GM21381 (cell line): ENCODE measurements around the gene FA2H.
"Not testable (repeated sequence)": the region's sequence is repeated elsewhere in the genome, so short reads cannot be mapped to it uniquely, and the experiment has no call there.

ENCODE experiments used
- ATAC-seq: cut with Tn5 transposase; IDR thresholded peaks from one replicate; pipeline ENCODE4 v1.9.1; 2021; ENCODE audit warnings: mild to moderate bottlenecking, moderate library complexity; ENCODE audit not compliant: unreplicated experiment

Gene FA2H

GRCh38 chr16:74770831-74771526 is 3.6 kb downstream of the FA2H start:
- no peak for ATAC-seq

GRCh38 chr16:74769586-74770190 is 4.9 kb downstream of the FA2H start:
- ATAC-seq: no peak

GRCh38 chr16:74768239-74768638 is 6.4 kb downstream of the FA2H start:
- no peak for ATAC-seq

DNA sequence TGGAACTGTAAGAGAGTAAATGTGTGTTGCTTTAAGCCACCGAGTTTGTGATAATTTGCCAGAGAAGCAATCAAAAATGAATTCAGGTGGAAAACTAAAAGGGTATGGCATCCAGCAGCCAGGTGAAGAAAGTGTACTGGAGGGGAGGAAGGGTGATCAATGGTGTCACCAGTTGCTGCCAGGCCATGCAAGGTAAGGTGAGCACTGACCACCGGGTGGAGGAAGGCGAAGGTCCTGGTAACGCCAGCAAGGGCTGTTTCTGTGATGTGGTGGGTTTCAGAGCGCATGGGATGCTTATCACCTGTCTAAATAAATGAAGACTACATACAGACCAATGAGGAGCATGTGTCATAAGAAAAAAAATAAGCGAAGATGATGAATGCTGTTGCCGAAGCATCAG is 6.9 kb downstream of the FA2H start:
- no peak for ATAC-seq

- no peak for ATAC-seq
These were observed 7.9 kb downstream of the FA2H start for GRCh38 chr16:74766729-74767128.

DNA sequence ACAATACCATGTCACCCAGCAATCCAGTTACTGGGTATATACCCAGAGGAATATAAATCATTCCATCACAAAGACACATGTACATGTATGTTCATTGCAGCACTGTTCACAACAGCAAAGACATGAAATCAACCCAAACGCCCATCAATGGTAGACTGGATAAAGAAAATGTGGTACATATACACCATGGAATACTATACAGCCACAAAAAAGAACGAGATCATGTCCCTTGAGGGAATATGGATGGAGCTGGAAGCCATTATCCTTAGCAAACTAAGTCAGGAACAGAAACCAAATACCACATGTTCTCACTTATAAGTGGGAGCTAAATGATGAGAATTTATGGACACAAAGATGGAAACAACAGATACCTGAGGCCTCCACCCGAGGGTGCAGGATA is 10.4 kb downstream of the FA2H start:
- not testable (repeated sequence) for ATAC-seq

DNA sequence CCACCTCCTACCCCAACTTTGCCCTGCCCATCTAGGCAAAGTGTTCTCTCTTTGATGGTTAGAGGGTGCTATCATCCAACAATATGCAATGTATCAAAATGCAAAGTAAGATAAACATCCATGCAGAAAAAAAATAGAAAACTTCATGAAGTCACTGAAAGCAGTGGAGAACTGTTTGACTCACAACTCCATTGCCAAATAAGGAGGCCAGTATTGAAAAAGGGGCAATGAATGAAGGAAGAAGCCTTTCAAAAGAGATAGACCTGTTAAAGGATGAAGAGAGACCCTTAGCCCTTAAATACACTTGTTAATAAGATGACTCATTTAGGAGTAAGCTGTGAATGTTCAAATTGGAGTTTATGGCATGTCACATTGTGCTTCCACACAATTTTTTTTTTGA is 13.0 kb downstream of the FA2H start:
- ATAC-seq: no peak

- ATAC-seq: no peak
These were observed 14.4 kb downstream of the FA2H start for GRCh38 chr16:74760007-74760767.

GRCh38 chr16:74759564-74759963 is 15.1 kb downstream of the FA2H start:
- ATAC-seq: no peak

- no peak for ATAC-seq
These were observed 15.8 kb downstream of the FA2H start for GRCh38 chr16:74758801-74759200.

- no peak for ATAC-seq
These were observed 17.3 kb downstream of the FA2H start for GRCh38 chr16:74757349-74757748.

GRCh38 chr16:74756203-74756602 is 18.4 kb downstream of the FA2H start:
- ATAC-seq: no peak

GRCh38 chr16:74753180-74753579 is 21.4 kb downstream of the FA2H start:
- no peak for ATAC-seq

DNA sequence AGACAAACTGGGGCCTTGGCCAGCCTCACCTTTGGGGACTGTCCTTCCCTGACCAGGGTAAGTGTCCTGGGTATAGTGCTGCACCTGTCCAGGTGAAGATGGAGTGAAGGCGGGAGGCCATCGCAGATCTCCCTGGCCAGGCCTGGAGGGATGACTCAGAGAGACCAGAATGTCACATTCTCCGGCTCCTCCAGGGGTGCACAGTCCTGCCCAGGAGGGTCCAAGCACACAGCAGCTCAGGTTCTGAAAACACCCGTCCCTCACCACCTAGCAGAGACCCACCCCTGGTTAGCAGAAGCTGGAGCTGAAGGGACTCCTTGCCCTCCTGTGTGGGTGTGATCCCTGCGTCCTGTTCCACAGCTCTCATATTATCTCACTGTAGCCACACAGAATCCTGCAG is 21.9 kb downstream of the FA2H start:
- ATAC-seq: no peak

DNA sequence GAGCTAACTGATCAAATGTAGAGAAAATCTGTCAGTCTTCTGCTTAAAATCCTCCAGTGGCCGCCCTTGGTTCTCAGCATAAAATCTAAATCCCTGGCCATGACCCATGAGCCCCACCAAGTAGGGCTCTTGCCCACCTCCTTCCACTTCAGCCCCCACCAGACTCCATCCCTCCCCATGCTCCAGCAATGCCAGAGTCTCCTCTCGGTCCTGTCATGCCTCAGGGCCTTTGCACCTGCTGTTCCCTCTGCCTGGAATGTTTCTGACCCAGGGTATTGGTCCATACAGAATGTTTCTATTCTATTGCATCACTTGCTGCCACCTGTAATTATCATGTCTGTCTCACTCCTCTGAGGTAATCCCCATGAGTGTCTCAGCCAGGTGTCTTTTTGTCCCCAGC is 22.4 kb downstream of the FA2H start:
- no peak for ATAC-seq

- no peak for ATAC-seq
These were observed 23.0 kb downstream of the FA2H start for GRCh38 chr16:74751658-74752057.

DNA sequence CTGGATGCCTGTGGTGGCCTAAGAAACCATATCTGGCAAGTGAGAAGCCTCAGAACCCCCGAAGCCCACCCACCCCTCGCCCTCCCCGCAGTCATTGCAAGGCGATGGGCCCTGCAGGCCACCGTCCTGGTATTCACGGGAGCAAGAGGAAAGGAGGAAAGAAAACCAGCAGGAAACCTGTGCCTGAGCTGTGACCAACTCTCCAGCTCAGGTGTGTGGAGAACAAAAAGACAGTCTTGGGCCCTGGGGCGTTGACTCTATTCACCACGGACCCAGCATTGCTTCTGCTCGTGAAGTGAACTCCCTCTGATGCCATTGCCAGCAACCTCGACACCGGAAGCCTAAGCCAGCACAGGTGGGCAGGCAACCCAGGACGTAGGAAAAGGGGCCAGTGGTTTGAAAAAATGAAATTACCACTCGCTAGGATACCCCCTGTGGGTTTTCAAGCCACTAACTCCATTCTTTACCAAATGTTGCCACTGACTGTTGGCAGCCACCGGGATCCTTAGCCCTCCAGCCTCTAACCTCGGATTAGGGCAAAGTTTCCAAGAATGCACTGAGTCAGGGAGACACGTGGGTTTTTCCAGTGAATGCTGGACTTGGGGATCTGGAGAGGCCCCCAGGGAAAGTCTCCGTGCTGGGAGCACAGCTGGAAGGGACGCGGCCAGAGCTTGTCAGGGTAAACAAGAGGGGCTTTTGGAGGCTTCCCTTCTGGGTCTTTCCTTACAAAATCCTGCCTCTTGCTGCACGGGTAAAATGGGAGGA is 25.1 kb downstream of the FA2H start:
- ATAC-seq: no peak

- no peak for ATAC-seq
These were observed 26.0 kb downstream of the FA2H start for GRCh38 chr16:74748616-74749026.

GRCh38 chr16:74747716-74748615 is 26.7 kb downstream of the FA2H start:
- ATAC-seq: no peak

- ATAC-seq: no peak
These were observed 28.7 kb downstream of the FA2H start for GRCh38 chr16:74745926-74746325.
